UCSD-AML1 (cell line): Measurements from ENCODE around the gene CC2D2A.
"Not testable (repeated sequence)": the region's sequence is repeated elsewhere in the genome, so short reads cannot be mapped to it uniquely, and the experiment has no call there.

Source experiments
- DNase-seq: peaks from one replicate; lab custom pipeline; 2025; ENCODE audit not compliant: unreplicated experiment; lab: John Stamatoyannopoulos, UW

The CC2D2A gene

GRCh38 chr4:15556511-15557092 is 86.9 kb downstream of the CC2D2A start:
- DNase-seq = no peak

- no peak for DNase-seq
These were observed 88.3 kb downstream of the CC2D2A start for GRCh38 chr4:15557786-15558550.

DNA sequence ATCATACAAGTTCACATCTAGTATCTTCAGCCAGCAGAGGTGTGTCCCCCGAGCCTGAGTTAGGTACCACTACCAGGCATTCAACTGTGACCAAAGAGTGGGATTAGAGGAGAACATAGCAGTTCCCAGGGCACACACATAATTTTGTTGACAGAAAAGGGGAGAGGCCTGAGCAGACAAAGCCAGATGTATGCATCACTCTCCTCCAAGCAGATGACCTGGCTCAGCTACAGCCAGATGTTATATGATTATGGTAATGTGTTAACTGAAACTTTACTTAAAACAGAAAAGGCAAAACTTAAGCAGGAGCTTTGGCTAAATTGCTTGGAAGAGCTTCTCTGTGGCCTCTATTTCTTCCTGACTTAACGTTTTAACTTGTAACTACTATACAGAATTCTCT is 88.9 kb downstream of the CC2D2A start:
- no peak for DNase-seq

GRCh38 chr4:15562114-15562513 is 92.4 kb downstream of the CC2D2A start:
- no peak for DNase-seq

DNA sequence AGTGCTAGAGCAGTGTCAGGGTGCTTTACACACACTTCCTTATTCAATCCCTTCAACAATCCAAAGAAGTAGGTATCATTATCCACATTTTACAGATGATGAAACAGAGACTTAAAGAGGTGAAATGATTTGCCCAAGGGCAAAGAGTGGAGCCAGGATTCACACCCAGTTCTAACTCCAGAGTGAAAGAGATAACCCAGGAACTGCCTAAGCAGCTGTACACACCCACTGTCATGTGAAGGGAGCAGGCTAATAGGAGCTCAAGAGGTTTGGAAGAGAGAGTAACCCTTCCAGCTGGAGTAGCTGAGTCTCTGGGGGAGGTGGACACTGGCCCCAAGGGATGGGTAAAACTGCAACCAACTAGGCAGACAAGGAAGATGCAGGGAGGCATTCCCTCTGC is 92.9 kb downstream of the CC2D2A start:
- DNase-seq = no peak

- DNase-seq = no peak
These were observed 94.2 kb downstream of the CC2D2A start for GRCh38 chr4:15563871-15564270.

DNA sequence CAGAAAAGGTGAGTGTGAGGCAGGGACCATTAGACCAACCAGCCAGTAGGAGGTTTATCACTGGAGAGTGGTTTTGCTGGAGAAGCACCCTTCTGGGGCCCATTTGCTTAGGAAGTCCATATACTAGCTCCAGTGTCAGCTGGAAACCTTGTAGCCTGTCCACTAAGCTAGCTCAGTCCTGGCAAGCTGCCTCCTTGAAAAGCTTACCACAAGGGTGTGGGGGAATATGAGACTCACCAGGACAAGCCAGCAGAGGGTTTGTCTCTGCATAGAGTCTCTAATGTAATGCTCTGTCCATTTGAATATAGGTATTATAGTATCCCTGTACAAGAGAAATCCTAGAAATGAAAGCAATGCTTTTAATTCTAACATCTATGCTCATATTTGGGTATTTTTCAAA is 99.1 kb downstream of the CC2D2A start:
- DNase-seq = no peak

GRCh38 chr4:15569746-15570145 is 100.1 kb downstream of the CC2D2A start:
- no peak for DNase-seq

DNA sequence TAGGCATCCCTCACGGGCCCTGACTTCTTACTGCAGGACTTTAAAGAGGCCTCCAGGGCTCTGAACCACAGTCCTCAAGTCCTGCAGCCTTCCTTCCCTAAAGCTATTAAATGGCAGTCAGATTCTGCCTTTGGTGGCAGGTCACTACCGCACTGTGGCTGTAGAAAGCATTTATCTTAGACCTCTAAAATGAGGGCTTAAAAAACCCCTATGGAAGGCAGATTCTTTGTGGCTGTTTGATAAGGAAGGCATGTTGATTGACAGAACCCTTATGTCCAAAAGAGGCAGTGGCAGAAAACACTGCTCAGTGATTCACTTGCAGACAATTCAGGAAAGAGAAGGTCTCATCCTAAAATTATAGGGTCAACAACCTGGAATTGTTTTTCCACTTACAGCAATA is 106.3 kb downstream of the CC2D2A start:
- no peak for DNase-seq

- no peak for DNase-seq
These were observed 107.8 kb downstream of the CC2D2A start for GRCh38 chr4:15577508-15577907.

DNA sequence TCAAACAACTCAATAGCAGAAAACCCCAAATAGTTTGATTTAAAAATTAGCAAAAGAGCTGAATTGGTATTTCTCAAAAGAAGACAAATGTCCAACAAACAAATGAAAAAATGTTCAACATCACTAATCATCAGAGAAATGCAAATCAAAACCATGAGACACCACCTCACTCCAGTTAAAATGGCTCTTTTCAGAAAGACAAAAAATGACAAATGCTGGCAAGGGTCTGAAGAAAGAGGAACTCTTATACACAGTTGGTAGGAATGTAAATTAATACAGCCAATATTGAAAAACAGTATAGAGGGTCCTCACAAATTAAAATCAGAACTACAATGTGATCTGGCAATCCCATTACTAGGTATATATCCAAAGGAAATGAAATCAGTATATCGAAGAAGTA is 115.1 kb downstream of the CC2D2A start:
- no peak for DNase-seq

- DNase-seq = no peak
These were observed 115.6 kb downstream of the CC2D2A start for GRCh38 chr4:15585331-15585730.

DNA sequence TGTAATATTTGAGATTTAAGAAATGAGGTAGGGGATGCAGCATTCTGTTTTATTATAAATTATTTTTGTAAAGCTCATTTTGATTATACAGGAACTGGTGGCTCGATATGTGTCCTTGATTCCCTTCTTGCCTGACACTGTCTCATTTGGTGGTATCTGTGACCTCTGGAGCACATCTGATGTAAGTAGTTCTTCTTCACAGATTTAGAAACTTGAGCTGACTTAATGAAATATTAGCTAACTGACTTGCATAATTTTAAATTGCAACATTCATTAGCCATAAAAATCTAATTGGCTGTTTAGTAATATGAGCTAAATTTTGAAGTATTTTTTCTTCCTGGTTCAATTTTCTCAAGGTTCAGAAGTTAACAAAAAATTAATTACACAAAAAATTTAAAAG is 116.4 kb downstream of the CC2D2A start:
- no peak for DNase-seq

DNA sequence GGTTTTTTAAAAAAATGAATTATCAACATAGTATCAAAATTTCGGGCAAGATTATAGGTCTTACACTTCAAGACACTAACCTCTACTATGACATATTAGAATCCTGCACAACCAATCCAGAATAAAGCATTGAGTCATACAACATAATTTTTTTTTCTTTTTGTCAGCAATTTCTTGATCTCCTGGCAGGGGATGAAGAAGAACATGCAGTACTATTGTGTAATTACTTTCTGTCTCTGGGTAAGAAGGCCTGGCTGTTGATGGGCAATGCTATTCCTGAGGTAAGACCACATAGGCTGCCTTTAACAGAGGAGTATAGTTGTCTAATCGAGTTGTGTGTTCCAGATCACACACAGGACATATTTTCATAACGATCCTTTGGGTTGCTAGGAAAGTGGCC is 118.0 kb downstream of the CC2D2A start:
- DNase-seq = no peak

DNA sequence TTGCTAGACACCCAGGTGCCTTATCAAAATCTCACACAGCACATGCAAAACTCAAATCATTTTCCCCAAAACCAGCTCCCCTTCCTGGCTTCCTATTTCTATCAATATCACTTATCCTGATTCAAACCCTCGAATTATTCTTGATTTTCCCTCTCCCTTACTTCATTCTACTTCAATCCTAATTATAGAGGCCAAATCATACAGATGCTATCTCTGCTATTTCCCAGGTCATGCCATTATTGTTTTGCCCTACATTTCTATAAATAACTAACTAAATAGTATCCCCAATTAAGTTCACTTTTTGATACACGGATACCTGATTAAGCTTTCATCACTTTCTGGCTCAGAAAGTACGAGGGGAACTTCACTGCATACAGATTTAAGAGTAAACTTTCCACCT is 123.1 kb downstream of the CC2D2A start:
- DNase-seq = no peak

DNA sequence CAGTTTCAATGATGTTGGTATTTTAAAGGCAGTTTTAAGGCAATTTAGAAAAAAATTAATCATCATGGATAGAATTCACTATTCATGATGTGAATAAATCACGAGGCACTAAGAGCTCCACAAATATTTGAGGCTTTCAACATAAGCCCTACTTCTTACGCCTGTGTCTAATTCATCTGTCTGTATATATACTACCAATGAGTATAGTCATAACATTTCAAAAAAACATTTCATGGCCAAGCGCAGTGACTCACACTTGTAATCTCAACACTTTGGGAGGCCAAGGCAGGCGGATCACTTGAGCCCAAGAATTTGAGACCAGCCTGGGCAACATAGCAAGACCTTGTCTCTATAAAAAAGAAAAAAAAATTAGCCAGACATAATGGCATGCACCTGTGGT is 129.0 kb downstream of the CC2D2A start:
- DNase-seq = no peak

- no peak for DNase-seq
These were observed 130.5 kb downstream of the CC2D2A start for GRCh38 chr4:15600176-15600575.

GRCh38 chr4:15601862-15602261 is 132.2 kb downstream of the CC2D2A start:
- no peak for DNase-seq

GRCh38 chr4:15605537-15605936 is 135.9 kb downstream of the CC2D2A start:
- DNase-seq = no peak

DNA sequence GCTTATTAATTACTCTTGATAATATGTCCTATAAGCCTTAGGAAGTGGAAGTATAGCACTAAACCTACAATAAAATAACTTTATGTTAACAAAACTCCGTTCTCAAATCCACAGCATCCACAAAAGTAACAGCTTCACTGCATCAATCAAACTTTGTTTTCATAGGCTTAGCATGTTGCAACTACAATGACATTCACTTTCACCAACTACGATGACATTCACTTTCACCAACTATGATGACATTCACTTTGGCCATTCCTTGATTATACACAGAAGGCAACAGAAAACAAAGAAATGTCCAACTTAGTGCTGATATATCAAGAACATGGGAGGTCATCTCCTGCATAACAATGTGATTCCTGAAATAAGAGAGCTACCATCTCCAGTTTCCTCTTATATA is 141.2 kb downstream of the CC2D2A start:
- DNase-seq = no peak

DNA sequence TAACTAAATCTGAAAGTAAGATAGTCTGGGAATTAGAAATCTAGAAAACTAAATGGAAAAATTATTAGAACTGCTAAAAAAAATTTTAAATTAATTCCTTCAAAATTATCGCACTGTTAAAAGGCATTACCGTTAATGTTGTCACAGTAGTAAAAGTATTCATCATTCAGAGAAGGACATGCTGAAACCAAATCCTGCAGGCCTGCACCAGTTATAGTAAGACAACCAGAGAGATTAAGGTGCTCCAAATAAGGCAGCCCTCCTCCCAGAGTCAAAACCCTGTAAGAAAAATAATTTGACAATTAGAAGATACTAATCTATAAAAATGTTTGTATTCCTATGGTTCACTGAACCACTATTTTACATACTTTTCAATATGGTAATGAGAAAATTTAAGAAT is 142.5 kb downstream of the CC2D2A start:
- DNase-seq = no peak

DNA sequence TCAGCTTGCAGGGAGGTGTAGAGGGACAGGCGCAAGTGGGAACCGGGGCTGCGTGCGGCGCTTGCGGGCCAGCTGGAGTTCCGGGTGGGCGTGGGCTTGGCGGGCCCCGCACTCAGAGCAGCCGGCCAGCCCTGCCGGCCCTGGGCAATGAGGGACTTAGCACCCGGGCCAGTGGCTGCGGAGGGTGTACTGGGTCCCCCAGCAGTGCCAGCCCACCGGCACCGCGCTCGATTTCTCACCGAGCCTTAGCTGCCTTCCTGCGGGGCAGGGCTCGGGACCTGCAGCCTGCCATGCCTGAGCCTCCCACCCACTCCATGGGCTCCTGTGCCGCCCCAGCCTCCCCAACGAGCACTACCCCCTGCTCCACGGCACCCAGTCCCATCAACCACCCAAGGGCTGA is 145.2 kb downstream of the CC2D2A start:
- DNase-seq = not testable (repeated sequence)

DNA sequence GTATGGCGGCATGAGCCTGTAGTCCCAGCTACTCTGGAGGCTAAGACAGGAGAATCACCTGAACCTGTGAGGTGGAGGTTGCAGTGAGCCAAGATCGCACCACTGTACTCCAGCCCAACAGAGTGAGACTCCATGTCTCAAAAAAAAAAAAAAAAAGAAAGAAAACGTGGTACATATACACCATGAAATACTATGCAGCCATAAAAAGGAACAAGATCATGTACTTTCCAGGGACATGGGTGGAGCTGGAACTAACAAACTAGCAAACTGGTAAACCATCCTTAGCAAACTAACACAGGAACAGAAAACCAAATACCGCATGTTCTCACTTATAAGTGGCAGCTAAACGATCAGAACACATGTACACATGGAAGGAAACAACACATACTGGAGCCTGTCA is 147.7 kb downstream of the CC2D2A start:
- not testable (repeated sequence) for DNase-seq
